Mucosa of rectum (tissue), 2 donors: Measurements from ENCODE around the gene LINC00305.

Experiments used
- H3K27ac ChIP-seq, 2 donors: one replicate each; pipeline ENCODE4 v1.7.0; 2013; ENCODE audit warnings: inconsistent platforms in 2 of 2, low read depth in 2 of 2, low read length in 2 of 2
- H3K27me3 ChIP-seq, 2 donors: one replicate each; pipeline ENCODE4 v1.7.0; 2013; ENCODE audit warnings: low read length in 2 of 2; ENCODE audit not compliant: control insufficient read depth in 2 of 2, insufficient read depth in 2 of 2
- H3K36me3 ChIP-seq, 2 donors: one replicate each; pipeline ENCODE4 v1.7.0; 2013; ENCODE audit warnings: low read length in 2 of 2; ENCODE audit not compliant: control insufficient read depth in 2 of 2, insufficient read depth in 2 of 2
- H3K4me1 ChIP-seq, 2 donors: one replicate each; pipeline ENCODE4 v1.7.0; 2013; ENCODE audit warnings: low read length in 2 of 2, mild to moderate bottlenecking in 1 of 2; ENCODE audit not compliant: control insufficient read depth in 2 of 2, insufficient read depth in 2 of 2
- H3K4me3 ChIP-seq, 2 donors: one replicate each; pipeline ENCODE4 v1.7.0; 2013; ENCODE audit warnings: low read length in 2 of 2
- H3K9ac ChIP-seq, 2 donors: one replicate each; pipeline ENCODE4 v1.7.0; 2013; ENCODE audit warnings: low read length in 2 of 2, low read depth in 1 of 2, mild to moderate bottlenecking in 1 of 2
- H3K9me3 ChIP-seq, 2 donors: one replicate each; pipeline ENCODE4 v1.7.0; 2013; ENCODE audit warnings: low read length in 2 of 2; ENCODE audit not compliant: control insufficient read depth in 2 of 2
- donor health status: healthy.
- donor health status: Normal muscosa, but diverticular disease.

The LINC00305 gene

DNA sequence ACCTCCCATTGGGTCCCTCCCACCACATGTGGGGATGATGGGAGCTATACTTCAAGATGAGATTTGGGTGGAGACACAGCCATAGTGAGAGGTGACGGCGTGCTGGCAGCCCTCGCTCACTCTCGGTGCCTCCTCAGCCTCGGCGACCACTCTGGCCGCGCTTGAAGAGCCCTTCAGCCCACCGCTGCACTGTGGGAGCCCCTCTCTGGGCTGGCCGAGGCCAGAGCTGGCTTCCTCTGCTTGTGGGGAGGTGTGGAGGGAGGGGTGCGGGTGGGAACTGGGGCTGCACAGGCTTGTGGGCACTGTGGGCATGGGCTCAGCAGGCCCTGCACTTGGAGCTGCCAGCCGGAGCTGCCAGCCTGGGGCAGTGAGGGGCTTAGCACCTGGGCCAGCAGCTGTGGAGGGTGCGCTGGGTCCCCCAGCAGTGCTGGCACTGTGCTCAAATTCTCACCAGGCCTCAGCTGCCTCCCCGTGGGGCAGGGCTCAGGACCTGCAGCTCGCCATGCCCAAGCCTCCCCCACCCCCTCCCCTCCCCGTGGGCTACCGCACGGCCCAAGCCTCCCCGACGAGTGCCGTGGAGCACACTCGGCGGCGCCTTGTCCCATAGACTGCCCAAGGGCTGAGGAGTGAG is 106.0 kb downstream of the LINC00305 start:
- Histone ChIP-seq H3K27ac (no peak overlapping the region), H3K4me1 (no peaks in the 10 kb centered on the region), H3K4me3 (no peak overlapping the region), H3K36me3 (no peaks in the 10 kb centered on the region), H3K27me3 (no peaks in the 10 kb centered on the region), H3K9ac (no peak overlapping the region), H3K9me3 (no peaks in the 10 kb centered on the region)

GRCh38 chr18:64037812-64038414 is 111.0 kb downstream of the LINC00305 start:
- no peaks in the 10 kb centered on the region for H3K36me3 ChIP-seq
- no peaks in the 10 kb centered on the region for H3K4me1 ChIP-seq
- no peaks in the 10 kb centered on the region for H3K9me3 ChIP-seq
- H3K9ac ChIP-seq = no peak overlapping the region
- H3K27me3 ChIP-seq = no peaks in the 10 kb centered on the region
- no peak overlapping the region for H3K4me3 ChIP-seq
- no peak overlapping the region for H3K27ac ChIP-seq

- no peak overlapping the region for H3K4me3 ChIP-seq
- H3K9ac ChIP-seq = no peak overlapping the region
- H3K27ac ChIP-seq = no peak overlapping the region
- no peaks in the 10 kb centered on the region for H3K4me1 ChIP-seq
- H3K36me3 ChIP-seq = no peaks in the 10 kb centered on the region
- H3K9me3 ChIP-seq = no peaks in the 10 kb centered on the region
- no peaks in the 10 kb centered on the region for H3K27me3 ChIP-seq
Observed at GRCh38 chr18:64032312-64032711, 116.6 kb downstream of the LINC00305 start.

- Histone ChIP-seq H3K9ac (no peak overlapping the region), H3K4me1 (no peaks in the 10 kb centered on the region), H3K27me3 (no peaks in the 10 kb centered on the region), H3K9me3 (no peaks in the 10 kb centered on the region), H3K4me3 (no peak overlapping the region), H3K36me3 (no peaks in the 10 kb centered on the region), H3K27ac (no peak overlapping the region)
Observed at GRCh38 chr18:64031411-64031810, 117.5 kb downstream of the LINC00305 start.
